ENCODE data around the gene AIG1. TPM values are rescaled to one million over a fixed set of nuclear protein-coding genes. Genes with fewer than 3 reads are reported as not detected.
"Not testable (repeated sequence)": the region's sequence is repeated elsewhere in the genome, so short reads cannot be mapped to it uniquely, and the experiment has no call there.

AIG1 gene
- total and polyA plus RNA-seq, 2 donors from 2014 or later = 57.3 to 146 TPM

GRCh38 chr6:143164565-143165105 is 103.9 kb downstream of the AIG1 start:
- no peak overlapping the region for H3K4me3 ChIP-seq (ENCODE audit: low read length in 3 of 3)
- no peaks in the 10 kb centered on the region for H3K4me1 ChIP-seq (ENCODE audit: control insufficient read depth in 2 of 3, insufficient read depth in 2 of 3, low read depth in 1 of 3, low read length in 3 of 3)
- no peaks in the 10 kb centered on the region for H3K36me3 ChIP-seq (ENCODE audit: control insufficient read depth in 2 of 3, insufficient read depth in 3 of 3, low read length in 3 of 3)
- no peaks in the 10 kb centered on the region for H3K27me3 ChIP-seq (ENCODE audit: control insufficient read depth, insufficient read depth, low read length)
- no peak overlapping the region for H3K27ac ChIP-seq (ENCODE audit: low read depth in 2 of 2, low read length in 2 of 2)
- intact Hi-C loops (cut with DNase I) = no loop called here
- H3K9ac ChIP-seq (ENCODE audit: low read length in 3 of 3) = no peak overlapping the region
- TF ChIP-seq CTCF (IDR thresholded peaks at IDR 0.05; ENCODE audit: borderline replicate concordance, extremely low read depth, insufficient read depth) = no peak
- no peak for FAIRE-seq
- DNase-seq = no peak
- H3K9me3 ChIP-seq (ENCODE audit: control insufficient read depth in 2 of 3, insufficient read depth in 1 of 3, low read length in 3 of 3) = no peaks in the 10 kb centered on the region

DNA sequence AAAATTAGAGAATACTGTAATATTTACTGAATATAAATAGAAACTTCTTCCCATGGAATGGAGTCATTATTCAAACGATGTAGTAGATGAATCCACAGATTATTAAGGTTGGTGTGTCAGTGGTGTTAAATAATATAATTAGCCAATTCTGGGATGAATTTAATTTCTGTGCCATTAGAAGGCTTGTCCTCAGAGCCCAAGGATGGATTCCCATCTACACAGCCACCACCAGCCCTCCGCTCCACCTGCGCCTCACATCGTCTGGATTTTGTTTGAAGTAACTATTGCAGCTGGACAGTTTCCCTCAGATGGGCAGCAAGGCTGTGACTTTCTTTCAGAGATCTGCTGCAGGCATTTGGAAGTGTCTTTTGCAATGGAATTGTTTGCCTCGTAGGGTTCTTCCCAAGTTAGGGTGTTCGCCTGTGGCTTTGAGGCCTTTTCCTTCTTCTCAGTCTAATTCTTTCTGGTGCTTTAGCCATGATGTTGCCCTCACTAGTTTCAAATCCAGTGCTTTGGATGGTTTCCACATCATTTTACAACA is 104.7 kb downstream of the AIG1 start:
- H3K9me3 ChIP-seq (ENCODE audit: control insufficient read depth in 2 of 3, insufficient read depth in 1 of 3, low read length in 3 of 3) = no peaks in the 10 kb centered on the region
- FAIRE-seq (no peak), DNase-seq (no peak)
- no peaks in the 10 kb centered on the region for H3K27me3 ChIP-seq (ENCODE audit: control insufficient read depth, insufficient read depth, low read length)
- H3K9ac ChIP-seq (ENCODE audit: low read length in 3 of 3) = no peak overlapping the region
- intact Hi-C loops (cut with DNase I) = no loop called here
- TF ChIP-seq CTCF (IDR thresholded peaks at IDR 0.05; ENCODE audit: borderline replicate concordance, extremely low read depth, insufficient read depth) = no peak
- H3K4me3 ChIP-seq (ENCODE audit: low read length in 3 of 3) = no peak overlapping the region
- H3K27ac ChIP-seq (ENCODE audit: low read depth in 2 of 2, low read length in 2 of 2) = no peak overlapping the region
- H3K36me3 ChIP-seq (ENCODE audit: control insufficient read depth in 2 of 3, insufficient read depth in 3 of 3, low read length in 3 of 3) = no peaks in the 10 kb centered on the region
- no peaks in the 10 kb centered on the region for H3K4me1 ChIP-seq (ENCODE audit: control insufficient read depth in 2 of 3, insufficient read depth in 2 of 3, low read depth in 1 of 3, low read length in 3 of 3)

DNA sequence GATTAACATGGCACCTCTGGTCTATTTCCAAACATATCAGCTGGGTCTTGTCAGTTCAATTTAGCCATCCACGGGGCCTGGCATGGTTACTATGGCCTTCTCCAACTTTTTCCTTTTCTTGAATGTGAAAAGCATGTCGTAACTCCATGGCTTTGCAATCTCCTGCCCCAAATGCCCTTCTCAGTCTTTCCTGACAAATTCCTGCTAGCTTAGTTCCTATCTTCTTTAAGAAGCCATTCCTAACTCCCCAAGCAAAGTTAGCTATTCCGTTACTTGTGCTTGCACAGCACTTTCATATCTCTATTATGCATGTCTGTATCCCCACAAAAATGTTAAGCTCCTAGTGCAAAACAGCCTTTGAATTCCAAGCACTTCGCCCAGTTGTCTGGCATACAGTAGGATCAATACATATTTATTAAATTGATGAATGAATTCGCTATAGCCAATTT is 105.6 kb downstream of the AIG1 start:
- Histone ChIP-seq H3K36me3 (ENCODE audit: control insufficient read depth in 2 of 3, insufficient read depth in 3 of 3, low read length in 3 of 3) (no peaks in the 10 kb centered on the region), H3K4me1 (ENCODE audit: control insufficient read depth in 2 of 3, insufficient read depth in 2 of 3, low read depth in 1 of 3, low read length in 3 of 3) (no peaks in the 10 kb centered on the region), H3K9ac (ENCODE audit: low read length in 3 of 3) (no peak overlapping the region), H3K27ac (ENCODE audit: low read depth in 2 of 2, low read length in 2 of 2) (no peak overlapping the region), H3K4me3 (ENCODE audit: low read length in 3 of 3) (no peak overlapping the region), H3K9me3 (ENCODE audit: control insufficient read depth in 2 of 3, insufficient read depth in 1 of 3, low read length in 3 of 3) (no peaks in the 10 kb centered on the region), H3K27me3 (ENCODE audit: control insufficient read depth, insufficient read depth, low read length) (no peaks in the 10 kb centered on the region)
- DNase-seq (no peak), FAIRE-seq (no peak)
- intact Hi-C loops (cut with DNase I) = no loop called here
- TF ChIP-seq CTCF (IDR thresholded peaks at IDR 0.05; ENCODE audit: borderline replicate concordance, extremely low read depth, insufficient read depth) = no peak

DNA sequence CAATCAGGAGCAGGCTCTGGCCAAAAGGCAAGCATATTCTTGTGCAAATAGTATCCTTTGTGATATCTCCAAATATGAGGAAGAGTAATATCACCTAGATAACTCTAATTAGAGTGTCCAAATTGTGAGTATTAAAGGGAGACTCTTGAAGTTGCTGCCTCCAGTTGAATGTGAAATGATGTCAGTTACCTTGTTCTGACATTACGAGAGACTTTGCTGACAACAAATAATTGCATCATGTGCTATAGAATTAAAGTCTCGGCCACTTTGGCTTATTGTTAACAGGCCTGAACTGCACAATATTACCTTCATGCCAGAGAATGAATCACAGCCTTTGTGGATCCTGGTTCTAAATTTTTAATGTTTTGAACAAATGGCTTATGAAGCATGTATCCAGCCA is 106.5 kb downstream of the AIG1 start:
- no peaks in the 10 kb centered on the region for H3K36me3 ChIP-seq (ENCODE audit: control insufficient read depth in 2 of 3, insufficient read depth in 3 of 3, low read length in 3 of 3)
- DNase-seq (no peak), FAIRE-seq (no peak)
- H3K27me3 ChIP-seq (ENCODE audit: control insufficient read depth, insufficient read depth, low read length) = no peaks in the 10 kb centered on the region
- H3K4me1 ChIP-seq (ENCODE audit: control insufficient read depth in 2 of 3, insufficient read depth in 2 of 3, low read depth in 1 of 3, low read length in 3 of 3) = no peaks in the 10 kb centered on the region
- H3K9me3 ChIP-seq (ENCODE audit: control insufficient read depth in 2 of 3, insufficient read depth in 1 of 3, low read length in 3 of 3) = no peaks in the 10 kb centered on the region
- TF ChIP-seq CTCF (IDR thresholded peaks at IDR 0.05; ENCODE audit: borderline replicate concordance, extremely low read depth, insufficient read depth) = no peak
- H3K9ac ChIP-seq (ENCODE audit: low read length in 3 of 3) = no peak overlapping the region
- no peak overlapping the region for H3K27ac ChIP-seq (ENCODE audit: low read depth in 2 of 2, low read length in 2 of 2)
- no peak overlapping the region for H3K4me3 ChIP-seq (ENCODE audit: low read length in 3 of 3)
- intact Hi-C loops (cut with DNase I) = no loop called here

GRCh38 chr6:143168396-143168816 is 107.7 kb downstream of the AIG1 start:
- H3K27ac ChIP-seq (ENCODE audit: low read depth in 2 of 2, low read length in 2 of 2); H3K36me3 ChIP-seq (ENCODE audit: control insufficient read depth in 2 of 3, insufficient read depth in 3 of 3, low read length in 3 of 3); H3K27me3 ChIP-seq (ENCODE audit: control insufficient read depth, insufficient read depth, low read length); H3K4me1 ChIP-seq (ENCODE audit: control insufficient read depth in 2 of 3, insufficient read depth in 2 of 3, low read depth in 1 of 3, low read length in 3 of 3); H3K4me3 ChIP-seq (ENCODE audit: low read length in 3 of 3); H3K9me3 ChIP-seq (ENCODE audit: control insufficient read depth in 2 of 3, insufficient read depth in 1 of 3, low read length in 3 of 3); DNase-seq; H3K9ac ChIP-seq (ENCODE audit: low read length in 3 of 3); intact Hi-C loops (cut with DNase I); FAIRE-seq: not testable (repeated sequence)
